ENCODE results near the gene NR1I3. TPM values are rescaled to one million over a fixed set of nuclear protein-coding genes. Genes with fewer than 3 reads are reported as not detected.

The NR1I3 gene
- total and polyA plus RNA-seq, 2 experiments from 2014 or later = 0.50 TPM; not detected in 1

GRCh38 chr1:161261261-161262235 lies 23.5 kb upstream of the NR1I3 start:
- Mint-ChIP-seq H3K27me3 (ENCODE audit: insufficient read depth, low read depth, poor library complexity) (peaks cover 42% of the 10 kb centered on the region), H3K4me3 (no peak overlapping the region; the same call in 2 of the 3 replicates), H3K4me1 (peaks cover 27% of the 10 kb centered on the region), H3K9me3 (peaks cover 20% of the 10 kb centered on the region), H3K27ac (no peak overlapping the region), H3K36me3 (ENCODE audit: low read depth) (peaks cover 16% of the 10 kb centered on the region)
- H3K79me2 ChIP-seq (replicated peaks; ENCODE audit: insufficient read depth) = no peaks in the 10 kb centered on the region
- peak overlapping the region; percentile 48; the same call in 1 of the 2 replicates for H3K4me2 ChIP-seq
- H3K9me2 ChIP-seq (ENCODE audit: insufficient read depth) = no peaks in the 10 kb centered on the region
- peak; percentile 8 for TF ChIP-seq REST (IDR thresholded peaks at IDR 0.05; ENCODE audit: unreplicated experiment)
- no peak for TF ChIP-seq CREB1 (CRISPR knock-in tag; IDR thresholded peaks at IDR 0.05; ENCODE audit: low read depth)
- no peak for TF ChIP-seq CTCF (conservative IDR thresholded peaks at IDR 0.05; ENCODE audit: low read depth in 2 of 2)
- no peak for TF ChIP-seq NANOG (IDR thresholded peaks at IDR 0.05; ENCODE audit: borderline replicate concordance)
- 0 out of 2 replicates have a peak overlapping the region, but pooled peaks have one; percentile 47 for H2AFZ ChIP-seq
- ATAC-seq (no peak), DNase-seq (ENCODE audit: low spot score) (no peak)
- H3K36me3 ChIP-seq (ENCODE audit: insufficient read depth) = peaks cover 5% of the 10 kb centered on the region; the same call in 1 of the 2 replicates
- peaks cover 38% of the 10 kb centered on the region for H3K27me3 ChIP-seq (ENCODE audit: insufficient read depth)
- 0 out of 2 replicates have a peak, but pooled peaks cover 7% of the 10 kb centered on the region for H3F3A ChIP-seq (replicated peaks; ENCODE audit: low read depth)
- H3K27ac ChIP-seq (ENCODE audit: low read depth) = no peak overlapping the region
- H3K4me1 ChIP-seq (ENCODE audit: insufficient read depth) = peaks cover 16% of the 10 kb centered on the region
- no peaks in the 10 kb centered on the region for H4K20me1 ChIP-seq (replicated peaks; ENCODE audit: insufficient read depth)
- no peak overlapping the region for H3K4me3 ChIP-seq

GRCh38 chr1:161260376-161261260 lies 22.6 kb upstream of the NR1I3 start:
- H3K27me3 Mint-ChIP-seq (ENCODE audit: insufficient read depth, low read depth, poor library complexity) = peaks cover 42% of the 10 kb centered on the region
- Histone ChIP-seq H3K36me3 (ENCODE audit: insufficient read depth) (peaks cover 7% of the 10 kb centered on the region; the same call in 1 of the 2 replicates), H3K27ac (ENCODE audit: low read depth) (no peak overlapping the region), H3F3A (replicated peaks; ENCODE audit: low read depth) (0 out of 2 replicates have a peak, but pooled peaks cover 7% of the 10 kb centered on the region), H3K4me2 (peak overlapping the region; percentile 48; the same call in 1 of the 2 replicates), H3K4me3 (no peak overlapping the region), H3K4me1 (ENCODE audit: insufficient read depth) (peaks cover 8% of the 10 kb centered on the region), H2AFZ (0 out of 2 replicates have a peak overlapping the region, but pooled peaks have one; percentile 47), H3K9me2 (ENCODE audit: insufficient read depth) (no peaks in the 10 kb centered on the region), H4K20me1 (replicated peaks; ENCODE audit: insufficient read depth) (no peaks in the 10 kb centered on the region), H3K79me2 (replicated peaks; ENCODE audit: insufficient read depth) (no peaks in the 10 kb centered on the region), H3K27me3 (ENCODE audit: insufficient read depth) (peaks cover 38% of the 10 kb centered on the region)
- H3K27ac Mint-ChIP-seq = no peak overlapping the region
- 0 out of 3 replicates have a peak, but pooled peaks have one; percentile 6 for ATAC-seq
- H3K4me3 Mint-ChIP-seq = no peak overlapping the region; the same call in 2 of the 3 replicates
- DNase-seq (ENCODE audit: low spot score) = no peak
- H3K36me3 Mint-ChIP-seq (ENCODE audit: low read depth) = peaks cover 16% of the 10 kb centered on the region
- H3K4me1 Mint-ChIP-seq = peaks cover 21% of the 10 kb centered on the region
- H3K9me3 Mint-ChIP-seq = peaks cover 26% of the 10 kb centered on the region
- no peak for TF ChIP-seq ZNF331 (CRISPR knock-in tag; IDR thresholded peaks at IDR 0.05; ENCODE audit: low read depth)
- TF ChIP-seq NANOG (IDR thresholded peaks at IDR 0.05; ENCODE audit: borderline replicate concordance) = no peak
- TF ChIP-seq JUNB (IDR thresholded peaks at IDR 0.05; ENCODE audit: unreplicated experiment) = no peak
- TF ChIP-seq CTCF (conservative IDR thresholded peaks at IDR 0.05; ENCODE audit: low read depth in 2 of 2) = no peak

Measured in GM23338 (cell line).